GM19099 (cell line): Measurements from ENCODE around the gene ACP2.

ENCODE experiments used
- POLR2A ChIP-seq: IDR thresholded peaks from 3 replicates; pipeline ENCODE4 v1.6.1; 2011; ENCODE audit warnings: low read depth; ENCODE audit not compliant: insufficient read length; ENCODE audit errors: extremely low read depth

The ACP2 gene

GRCh38 chr11:47201015-47201414 is 47.6 kb downstream of the ACP2 start:
- no peak for TF ChIP-seq POLR2A

- no peak for TF ChIP-seq POLR2A
Observed at GRCh38 chr11:47192111-47192510, 56.5 kb downstream of the ACP2 start.
